Heart right ventricle (tissue), 16 donors: ENCODE results near the gene TMPRSS13. TPM values are rescaled to one million over a fixed set of nuclear protein-coding genes. Genes with fewer than 3 reads are reported as not detected.
A peak's percentile ranks its signal among the peaks of the same experiment; 100 is the strongest.

Experiments
- ATAC-seq, 8 donors: fragments of 200-7000 bp; cut with Tn5 transposase; one replicate each; pipeline ENCODE4 v1.9.1; 2020; ENCODE audit warnings: mild to moderate bottlenecking in 8 of 8, moderate library complexity in 8 of 8, moderate number of reproducible peaks in 1 of 8
- DNase-seq, 2 donors: peaks; one replicate each; pipeline ENCODE4 v3.0.0-alpha.2; 2020
- H3K27ac ChIP-seq, 10 donors: fragments of 200-600 bp; sonication (generic) in 2 of 10; one replicate each; pipeline versions ENCODE4 v1.5.0 to v1.8.0; 2020 to 2022; ENCODE audit warnings: mild to moderate bottlenecking in 3 of 10
- H3K27me3 ChIP-seq, 7 donors: fragments of 200-600 bp; one replicate each; pipeline ENCODE4 v1.8.0; 2021 to 2022; ENCODE audit warnings: mild to moderate bottlenecking in 2 of 7
- H3K36me3 ChIP-seq, 9 donors: fragments of 200-600 bp; sonication (generic) in 1 of 9; one replicate each; pipeline versions ENCODE4 v1.5.0 to v1.8.0; 2020 to 2022; ENCODE audit warnings: mild to moderate bottlenecking in 2 of 9
- H3K4me1 ChIP-seq, 9 donors: fragments of 200-600 bp; sonication (generic) in 1 of 9; one replicate each; pipeline versions ENCODE4 v1.5.0 to v1.8.0; 2020 to 2022; ENCODE audit warnings: mild to moderate bottlenecking in 4 of 9
- H3K4me3 ChIP-seq, 10 donors: fragments of 200-600 bp; sonication (generic) in 2 of 10; one replicate each; pipeline versions ENCODE4 v1.5.0 to v1.8.0; 2020 to 2022; ENCODE audit warnings: mild to moderate bottlenecking in 7 of 10, moderate library complexity in 2 of 10
- H3K9me3 ChIP-seq, 11 donors: fragments of 200-600 bp in 10 of 11; sonication (generic) in 2 of 11; one replicate each; pipeline versions ENCODE4 v1.5.0 to v1.8.0; 2013 to 2022; ENCODE audit warnings: mild to moderate bottlenecking in 2 of 11, control low read depth in 1 of 11, moderate library complexity in 1 of 11
- CTCF ChIP-seq, 9 donors: fragments of 200-600 bp; sonication (generic) in 2 of 9; IDR thresholded peaks; one replicate each; pipeline versions ENCODE4 v1.5.0 to v1.8.0; 2021 to 2022; ENCODE audit warnings: antibody characterized with exemption in 9 of 9, mild to moderate bottlenecking in 5 of 9, moderate library complexity in 1 of 9
- WGBS, 2 donors: extraction: QIAGEN DNeasy Blood & Tissue Kit; methylation state at CpG; one replicate each; pipeline ENCODE4 v1.1.7; 2013; ENCODE audit warnings: inconsistent platforms in 1 of 2; 5-methylcytosine and 5-hydroxymethylcytosine counted together
- intact Hi-C, 10 donors: fragments of 100-400 bp; cut with DNase I; formaldehyde crosslinking; loops; one replicate each; pipeline versions ENCODE4 v1.11.1 to v1.14.2; 2022
- polyA plus RNA-seq, 2 donors: library from polyadenylated mRNA; stranded (reverse); fragments of 200-250 nt; gene quantifications; one replicate each; pipeline ENCODE4 v1.2.3, GENCODE V29; 2013
- total RNA-seq, 10 donors: library from RNA; stranded (reverse); fragmentation: NEBNext Ultra II Directional in 3 of 10; extraction: Animal tissue kit (Norgen Biotek cat#: 25700) in 3 of 10; gene quantifications; one replicate each; pipeline versions ENCODE4 v1.2.1 to v1.2.4, GENCODE V29; 2021 to 2023
- donor health status: Arrhythmogenic right ventricular cardiomyopathy.
- donor health status: ischemic (EF 13 %, LVEDD 7.1; RV severe dilation, severe dysfunction).
- donor health status: healthy with polysubstance abuse.
- donor health status: DM: no; HTN: yes; CAD: no.
- donor health status: DM: no; HTN: no; CAD: no.
- donor health status: ischemic (EF 25% LVEDD 6.9; RV normal size, moderate dysfunction).
- donor health status: ischemic (EF 25% LVEDD 5.7; RV mildly dilated, moderate dysfunction).
- donor health status: healthy.
- donor health status: DM: yes; HTN: yes; CAD: no.
- donor health status: Ischemic cardiomyopathy.
- donor health status: ischemic (EF 35%, LVEDD 5.7; RV mildly dilated, moderate dysfunction).
- donor health status: nonischemic (EF 11% LVEDD 7.7; RV severe dilation, severe dysfunction).
- donor health status: DM: yes; HTN: yes; CAD: no.
- donor health status: PGD.
- donor health status: ischemic (EF 29% LVEDD 5.4; RV normal size, mild dysfunction).
- donor health status: nonischemic (EF 23%, LVEDD 6.1; RV moderate dilation, normal function).

The TMPRSS13 gene
- total and polyA plus RNA-seq, 12 donors: 0.03 to 0.32 (median 0.18) TPM; not detected in 7

DNA sequence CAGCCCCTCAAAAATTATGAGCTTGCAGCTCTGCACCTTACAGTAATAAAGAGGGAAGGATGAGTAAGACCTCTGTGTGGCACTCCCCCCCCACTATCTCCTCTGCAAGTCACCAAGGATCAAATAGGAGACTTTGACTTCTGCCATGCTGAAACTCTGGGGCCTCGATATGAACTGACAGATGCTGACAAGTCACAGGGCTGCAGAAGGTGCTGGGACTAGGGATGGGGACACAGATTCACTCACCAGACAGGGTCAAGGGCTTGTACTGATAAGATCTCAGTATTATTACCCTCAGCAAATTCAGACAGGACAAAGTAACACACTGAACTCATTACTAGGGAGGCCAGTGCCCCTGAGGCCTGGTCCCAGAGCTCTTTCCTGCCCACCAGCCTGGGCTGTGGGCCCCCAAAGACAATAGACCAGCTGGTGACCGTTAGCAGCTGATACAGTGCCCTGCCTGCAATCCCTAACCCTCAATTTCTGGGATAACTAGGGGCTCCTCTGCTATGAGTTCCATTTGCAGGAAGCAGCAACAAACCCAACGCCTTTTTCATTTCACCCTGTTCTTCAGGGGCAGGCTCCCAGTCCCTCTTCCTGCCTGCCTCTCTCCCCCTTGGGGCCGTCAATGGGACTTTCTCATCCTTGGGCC lies 20.1 kb downstream of the TMPRSS13 start:
- no peak overlapping the region for H3K27ac ChIP-seq
- H3K9me3 ChIP-seq: no peaks in the 10 kb centered on the region
- H3K36me3 ChIP-seq: no peaks in the 10 kb centered on the region
- peaks cover 0 to 8% (median 0%) of the 10 kb centered on the region in 7 donors for H3K27me3 ChIP-seq
- no peak overlapping the region for H3K4me3 ChIP-seq
- DNase-seq (no peak), ATAC-seq (no peak)
- intact Hi-C loops: loop anchor here in 4 of 10 donors (5.0 to 10.0 kb wide), 3 partner anchors 33 to 67 kb away; no protein-coding TSS in a partner anchor
- no peak for TF ChIP-seq CTCF (IDR thresholded peaks at IDR 0.05)
- WGBS, 2 donors: 73 to 78% methylated on average over 4 of the region's 4 CpGs
- H3K4me1 ChIP-seq: peaks cover 0 to 12% (median 5%) of the 10 kb centered on the region in 9 donors

GRCh38 chr11:117908109-117908895 lies 20.9 kb downstream of the TMPRSS13 start:
- H3K36me3 ChIP-seq: no peaks in the 10 kb centered on the region
- intact Hi-C loops: loop anchor here in 4 of 10 donors (5.0 to 10.0 kb wide), 3 partner anchors 34 to 66 kb away; no protein-coding TSS in a partner anchor
- H3K4me3 ChIP-seq: no peak overlapping the region
- TF ChIP-seq CTCF (IDR thresholded peaks at IDR 0.05): no peak
- peaks cover 0 to 8% (median 0%) of the 10 kb centered on the region in 7 donors for H3K27me3 ChIP-seq
- DNase-seq (no peak), ATAC-seq (no peak)
- peaks cover 0 to 14% (median 5%) of the 10 kb centered on the region in 9 donors for H3K4me1 ChIP-seq
- no peak overlapping the region for H3K27ac ChIP-seq
- no peaks in the 10 kb centered on the region for H3K9me3 ChIP-seq
- WGBS, 2 donors: 82 to 89% methylated on average over 17 of the region's 17 CpGs

DNA sequence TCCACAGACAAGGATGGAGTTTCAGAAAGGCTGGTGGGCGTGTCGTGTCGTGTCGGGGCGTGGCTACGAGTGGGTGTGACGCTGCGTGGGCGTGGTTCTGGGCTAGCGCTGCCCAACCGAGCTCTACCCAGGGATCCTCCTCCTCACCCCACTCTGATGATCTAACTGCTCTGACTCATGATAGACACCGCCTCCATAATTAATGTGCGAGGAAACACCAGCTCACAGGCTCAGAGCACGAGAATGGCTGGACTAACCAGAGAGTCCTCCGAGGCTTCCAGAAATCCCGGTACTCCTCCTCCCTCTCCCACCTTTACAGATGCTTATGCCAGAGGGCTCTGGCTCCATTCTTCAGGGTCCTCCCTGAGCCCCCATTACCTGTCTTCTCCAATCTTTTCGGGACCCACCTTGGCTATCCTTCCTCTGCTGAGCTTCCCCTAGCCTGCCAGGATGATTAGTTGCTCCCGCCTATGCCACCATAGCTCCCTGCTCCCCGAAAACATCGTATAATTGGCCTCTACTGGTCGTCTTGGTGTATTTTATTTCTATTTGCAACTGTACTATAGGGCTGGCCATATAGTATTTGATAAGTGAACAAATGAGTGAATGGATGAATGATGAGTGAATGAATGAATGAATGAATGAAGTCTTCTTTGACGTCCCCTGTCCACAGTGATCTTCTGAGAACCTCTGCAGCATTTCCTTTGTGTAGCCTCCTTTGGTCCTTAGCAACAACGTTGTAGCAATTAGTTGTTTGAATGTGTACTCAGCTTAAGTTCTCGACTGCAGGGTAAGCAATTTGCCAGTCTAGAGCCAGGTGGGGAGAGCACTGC lies 21.7 kb downstream of the TMPRSS13 start:
- DNase-seq (peak; percentile 82 to 85), ATAC-seq (peak; percentile 85 to 97 (median 92))
- Histone ChIP-seq H3K27me3 (peaks cover 0 to 8% (median 0%) of the 10 kb centered on the region in 7 donors), H3K36me3 (no peaks in the 10 kb centered on the region), H3K9me3 (no peaks in the 10 kb centered on the region), H3K4me3 (no peak overlapping the region), H3K27ac (no peak overlapping the region), H3K4me1 (peaks cover 0 to 14% (median 5%) of the 10 kb centered on the region in 9 donors)
- 40 to 44% methylated on average over 24 of the region's 24 CpGs for WGBS, 2 donors
- intact Hi-C loops: loop anchor here in 4 of 10 donors (5.0 to 10.0 kb wide), 3 partner anchors 35 to 65 kb away; no protein-coding TSS in a partner anchor
- TF ChIP-seq CTCF (IDR thresholded peaks at IDR 0.05): no peak

- Histone ChIP-seq H3K27ac (no peak overlapping the region), H3K4me1 (peaks cover 0 to 14% (median 5%) of the 10 kb centered on the region in 9 donors), H3K36me3 (no peaks in the 10 kb centered on the region), H3K27me3 (peaks cover 0 to 8% (median 0%) of the 10 kb centered on the region in 7 donors), H3K9me3 (no peaks in the 10 kb centered on the region), H3K4me3 (no peak overlapping the region)
- ATAC-seq: no peak
- TF ChIP-seq CTCF (IDR thresholded peaks at IDR 0.05): no peak
- WGBS, 2 donors: 85 to 86% methylated on average over 4 of the region's 4 CpGs
- intact Hi-C loops: loop anchor here in 4 of 10 donors (5.0 to 10.0 kb wide), 3 partner anchors 36 to 64 kb away; no protein-coding TSS in a partner anchor
- no peak for DNase-seq
These were observed 22.5 kb downstream of the TMPRSS13 start for GRCh38 chr11:117906710-117907109.
